ACC112 (cell line): ENCODE results near the gene CYP3A5.
"Not testable (repeated sequence)": the region's sequence is repeated elsewhere in the genome, so short reads cannot be mapped to it uniquely, and the experiment has no call there.

Experiments used
- H2AFZ ChIP-seq: fragments of 200-600 bp; sonication (generic); one replicate; pipeline ENCODE4 v1.6.0; 2017; ENCODE audit warnings: antibody characterized with exemption, low read length; ENCODE audit not compliant: unreplicated experiment
- H3K27ac ChIP-seq: fragments of 200-600 bp; sonication (generic); 2 replicates; pipeline ENCODE4 v1.5.1; 2014; ENCODE audit warnings: low read depth, mild to moderate bottlenecking, antibody characterized with exemption, low read length, moderate library complexity
- H3K27me3 ChIP-seq: fragments of 200-600 bp; sonication (generic); 2 replicates; pipeline ENCODE4 v1.6.1; 2014; ENCODE audit warnings: mild to moderate bottlenecking, antibody characterized with exemption, low read length, moderate library complexity, mixed read lengths; ENCODE audit not compliant: insufficient read depth
- H3K36me3 ChIP-seq: fragments of 200-600 bp; sonication (generic); 2 replicates; pipeline ENCODE4 v1.6.1; 2016; ENCODE audit warnings: mild to moderate bottlenecking, antibody characterized with exemption, low read length, moderate library complexity, mixed read lengths; ENCODE audit not compliant: insufficient read depth
- H3K4me1 ChIP-seq: fragments of 200-600 bp; sonication (generic); one replicate; pipeline ENCODE4 v1.6.1; 2016; ENCODE audit warnings: low read length, mixed read lengths; ENCODE audit not compliant: insufficient read depth, unreplicated experiment, control insufficient read depth
- H3K4me3 ChIP-seq: fragments of 200-600 bp; sonication (generic); 2 replicates; pipeline ENCODE4 v1.5.1; 2014; ENCODE audit warnings: mild to moderate bottlenecking, low read depth, low read length
- H3K79me2 ChIP-seq: fragments of 200-600 bp; sonication (generic); one replicate; pipeline ENCODE4 v1.6.0; 2016; ENCODE audit warnings: low read length; ENCODE audit not compliant: control insufficient read depth, unreplicated experiment, insufficient read depth

CYP3A5 gene

DNA sequence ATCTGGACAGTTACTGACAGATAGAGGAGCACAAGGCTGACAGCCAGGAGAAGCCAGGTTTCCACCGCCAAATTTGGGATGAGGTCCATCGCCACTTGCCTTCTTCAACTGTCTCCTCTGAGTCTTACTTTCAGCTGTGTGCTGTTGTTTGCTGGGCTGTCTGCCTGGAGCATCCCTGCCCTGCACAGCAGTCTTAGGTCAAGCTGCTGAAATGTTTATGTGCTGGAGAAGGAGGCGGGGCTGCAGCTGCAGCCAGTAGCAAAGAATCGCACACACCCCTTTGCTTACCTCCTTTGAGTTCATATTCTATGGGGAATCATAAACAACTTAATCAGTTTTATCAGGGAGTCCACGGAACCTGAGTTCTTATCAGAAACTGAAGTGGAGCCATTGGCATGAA, 20.1 kb upstream of the CYP3A5 start:
- Histone ChIP-seq H3K27me3 (peaks cover 19% of the 10 kb centered on the region), H3K4me3 (no peak overlapping the region), H3K36me3 (no peaks in the 10 kb centered on the region), H3K79me2 (no peaks in the 10 kb centered on the region), H3K4me1 (peaks cover 8% of the 10 kb centered on the region), H2AFZ (no peak overlapping the region), H3K27ac (no peak overlapping the region)

- not testable (repeated sequence) for H2AFZ ChIP-seq, H3K36me3 ChIP-seq, H3K79me2 ChIP-seq, H3K4me1 ChIP-seq, H3K4me3 ChIP-seq, H3K27ac ChIP-seq
- peaks cover 27% of the 10 kb centered on the region for H3K27me3 ChIP-seq
Observed at GRCh38 chr7:99698867-99699730, 19.3 kb upstream of the CYP3A5 start.

GRCh38 chr7:99694912-99695304, 15.1 kb upstream of the CYP3A5 start:
- Histone ChIP-seq H2AFZ (no peak overlapping the region), H3K27ac (no peak overlapping the region), H3K27me3 (peaks cover 36% of the 10 kb centered on the region), H3K4me3 (no peak overlapping the region), H3K36me3 (no peaks in the 10 kb centered on the region), H3K79me2 (no peaks in the 10 kb centered on the region), H3K4me1 (peaks cover 8% of the 10 kb centered on the region)

GRCh38 chr7:99694201-99694911, 14.6 kb upstream of the CYP3A5 start:
- H3K4me1 ChIP-seq = peaks cover 6% of the 10 kb centered on the region
- H3K36me3 ChIP-seq = no peaks in the 10 kb centered on the region
- H3K27ac ChIP-seq = no peak overlapping the region
- no peaks in the 10 kb centered on the region for H3K79me2 ChIP-seq
- no peak overlapping the region for H2AFZ ChIP-seq
- H3K27me3 ChIP-seq = peaks cover 36% of the 10 kb centered on the region
- H3K4me3 ChIP-seq = no peak overlapping the region

- H3K79me2 ChIP-seq = no peaks in the 10 kb centered on the region
- H3K27me3 ChIP-seq = peaks cover 36% of the 10 kb centered on the region
- H3K4me3 ChIP-seq = no peak overlapping the region
- no peak overlapping the region for H2AFZ ChIP-seq
- H3K4me1 ChIP-seq = peaks cover under 1% of the 10 kb centered on the region
- no peak overlapping the region for H3K27ac ChIP-seq
- H3K36me3 ChIP-seq = no peaks in the 10 kb centered on the region
Observed at GRCh38 chr7:99693427-99694200, 13.8 kb upstream of the CYP3A5 start.

DNA sequence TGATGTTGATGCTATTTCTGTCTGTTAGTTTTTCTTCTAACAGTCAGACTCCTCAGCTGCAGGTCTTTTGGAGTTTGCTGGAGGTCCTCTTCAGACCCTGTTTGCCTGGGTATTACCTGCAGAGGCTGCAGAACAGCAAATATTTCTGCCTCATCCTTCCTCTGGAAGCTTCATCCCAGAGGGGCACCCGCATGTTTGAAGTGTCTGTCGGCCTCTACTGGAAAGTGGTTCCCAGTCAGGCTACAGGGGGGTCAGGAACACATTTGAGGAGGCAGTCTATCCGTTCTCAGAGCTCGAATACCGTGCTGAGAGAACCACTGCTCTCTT, 13.3 kb upstream of the CYP3A5 start:
- Histone ChIP-seq H3K27ac (no peak overlapping the region), H3K4me3 (no peak overlapping the region), H3K4me1 (no peaks in the 10 kb centered on the region), H2AFZ (no peak overlapping the region), H3K36me3 (no peaks in the 10 kb centered on the region), H3K79me2 (no peaks in the 10 kb centered on the region), H3K27me3 (peaks cover 36% of the 10 kb centered on the region)

DNA sequence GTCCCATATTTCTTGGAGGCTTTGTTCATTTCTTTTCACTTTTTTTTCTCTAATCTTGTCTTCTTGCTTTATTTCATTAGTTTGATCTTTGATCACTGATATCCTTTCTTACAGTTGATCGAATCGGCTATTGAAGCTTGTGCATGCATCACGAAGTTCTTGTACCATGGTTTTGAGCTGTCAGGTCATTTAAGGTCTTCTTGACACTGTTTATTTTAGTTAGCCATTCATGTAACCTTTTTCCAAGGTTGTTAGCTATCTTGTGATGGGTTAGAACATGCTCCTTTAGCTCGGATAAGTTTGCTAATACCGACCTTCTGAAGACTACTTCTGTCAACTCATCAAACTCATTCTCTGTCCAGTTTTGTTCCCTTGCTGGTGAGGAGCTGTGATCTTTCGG, 12.8 kb upstream of the CYP3A5 start:
- H3K27me3 ChIP-seq = peaks cover 36% of the 10 kb centered on the region
- not testable (repeated sequence) for H3K4me1 ChIP-seq, H2AFZ ChIP-seq, H3K79me2 ChIP-seq, H3K4me3 ChIP-seq, H3K36me3 ChIP-seq, H3K27ac ChIP-seq

DNA sequence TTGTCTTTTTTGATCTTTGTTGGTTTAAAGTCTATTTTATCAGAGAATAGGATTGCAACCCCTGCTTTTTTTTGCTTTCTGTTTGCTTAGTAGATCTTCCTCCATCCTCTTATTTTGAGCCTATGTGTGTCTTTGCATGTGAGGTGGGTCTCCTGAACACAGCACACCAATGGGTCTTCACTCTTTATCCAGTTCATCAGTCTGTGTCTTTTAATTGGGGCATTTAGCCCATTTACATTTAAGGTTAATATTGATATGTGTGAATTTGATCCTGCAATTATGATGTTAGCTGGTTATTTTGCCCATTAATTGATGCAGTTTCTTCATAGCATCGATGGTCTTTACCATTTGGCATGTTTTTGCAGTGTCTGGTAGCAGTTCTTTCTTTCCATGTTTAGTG, 11.9 kb upstream of the CYP3A5 start:
- H3K79me2 ChIP-seq, H3K4me1 ChIP-seq, H2AFZ ChIP-seq, H3K36me3 ChIP-seq, H3K27ac ChIP-seq, H3K4me3 ChIP-seq: not testable (repeated sequence)
- peaks cover 36% of the 10 kb centered on the region for H3K27me3 ChIP-seq

DNA sequence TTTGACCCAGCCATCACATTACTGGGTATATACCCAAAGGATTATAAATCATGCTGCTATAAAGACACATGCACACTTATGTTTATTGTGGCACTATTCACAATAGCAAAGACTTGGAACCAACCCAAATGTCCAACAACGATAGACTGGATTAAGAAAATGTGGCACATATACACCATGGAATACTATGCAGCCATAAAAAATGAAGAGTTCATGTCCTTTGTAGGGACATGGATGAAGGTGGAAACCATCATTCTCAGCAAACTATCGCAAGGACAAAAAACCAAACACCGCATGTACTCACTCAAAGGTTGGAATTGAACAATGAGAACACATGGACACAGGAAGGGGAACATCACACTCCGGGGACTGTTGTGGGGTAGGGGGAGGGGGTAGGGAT, 11.1 kb upstream of the CYP3A5 start:
- H3K79me2 ChIP-seq, H2AFZ ChIP-seq, H3K4me1 ChIP-seq, H3K36me3 ChIP-seq, H3K4me3 ChIP-seq, H3K27ac ChIP-seq: not testable (repeated sequence)
- peaks cover 36% of the 10 kb centered on the region for H3K27me3 ChIP-seq

DNA sequence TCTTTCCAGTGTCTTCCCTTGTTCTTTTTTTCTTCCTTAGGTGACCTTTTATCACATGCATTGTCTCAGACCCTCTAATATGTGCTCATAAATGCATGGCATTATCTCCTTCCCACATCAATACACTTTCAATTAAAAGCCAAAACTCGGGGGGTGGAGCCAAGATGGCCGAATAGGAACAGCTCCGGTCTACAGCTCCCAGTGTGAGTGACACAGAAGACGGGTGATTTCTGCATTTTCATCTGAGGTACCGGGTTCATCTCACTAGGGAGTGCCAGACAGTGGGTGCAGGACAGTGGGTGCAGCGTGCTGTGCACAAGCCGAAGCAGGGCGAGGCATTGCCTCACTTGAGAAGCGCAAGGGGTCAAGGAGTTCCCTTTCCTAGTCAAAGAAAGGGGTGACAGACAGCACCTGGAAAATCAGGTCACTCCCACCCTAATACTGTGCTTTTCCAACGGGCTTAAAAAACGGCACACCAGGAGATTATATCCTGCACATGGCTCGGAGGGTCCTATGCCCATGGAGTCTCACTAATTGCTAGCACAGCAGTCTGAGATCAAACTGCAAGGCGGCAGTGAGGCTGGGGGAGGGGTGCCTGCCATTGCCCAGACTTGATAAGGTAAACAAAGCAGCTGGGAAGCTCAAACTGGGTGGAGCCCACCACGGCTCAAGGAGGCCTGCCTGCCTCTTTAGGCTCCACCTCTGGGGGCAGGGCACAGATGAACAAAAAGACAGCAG, 6.2 kb upstream of the CYP3A5 start:
- peaks cover 14% of the 10 kb centered on the region; the same call in 1 of the 2 replicates for H3K27me3 ChIP-seq
- H3K79me2 ChIP-seq, H3K27ac ChIP-seq, H3K36me3 ChIP-seq, H3K4me1 ChIP-seq, H3K4me3 ChIP-seq, H2AFZ ChIP-seq: not testable (repeated sequence)
